Measurements from ENCODE around the gene WHRN. TPM values are rescaled to one million over a fixed set of nuclear protein-coding genes. Genes with fewer than 3 reads are reported as not detected.

The WHRN gene
- total and polyA plus RNA-seq, 4 donors = 4.4 to 26.8 (median 16.8) TPM

DNA sequence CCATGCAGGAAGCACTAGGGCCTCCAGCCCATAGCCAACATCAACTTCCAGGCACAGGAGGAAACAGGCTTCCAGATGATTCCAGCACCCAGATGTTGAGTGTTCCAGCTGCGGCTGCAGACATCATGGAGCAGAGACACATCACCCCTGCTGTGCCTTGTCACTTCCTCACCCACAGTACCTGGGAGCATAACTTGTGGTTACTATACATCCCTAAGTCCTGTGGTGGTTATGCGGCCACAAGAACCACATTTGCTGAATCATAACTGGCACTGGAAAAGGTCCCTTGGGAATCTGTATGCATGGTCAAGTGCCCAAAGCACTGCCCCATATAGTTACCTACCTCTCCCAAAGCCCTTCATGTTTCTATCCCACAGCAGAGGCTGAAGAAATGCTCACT lies 56.6 kb downstream of the WHRN start:
- Histone ChIP-seq H3K27ac (ENCODE audit: low read depth, low read length) (no peak overlapping the region), H3K4me3 (ENCODE audit: low read depth, low read length) (no peak overlapping the region), H3K9me3 (ENCODE audit: control insufficient read depth, insufficient read depth, low read length) (no peaks in the 10 kb centered on the region), H3K27me3 (ENCODE audit: control insufficient read depth, insufficient read depth, low read length) (no peaks in the 10 kb centered on the region), H3K4me1 (ENCODE audit: control insufficient read depth, insufficient read depth, low read length) (peaks cover 6% of the 10 kb centered on the region), H3K36me3 (ENCODE audit: control insufficient read depth, insufficient read depth, low read length) (no peaks in the 10 kb centered on the region)
- WGBS (ENCODE audit: insufficient coverage) = 95% methylated on average over 2 of the region's 2 CpGs
- DNase-seq (ENCODE audit: low read depth in 4 of 6, low spot score in 6 of 6) = no peak

DNA sequence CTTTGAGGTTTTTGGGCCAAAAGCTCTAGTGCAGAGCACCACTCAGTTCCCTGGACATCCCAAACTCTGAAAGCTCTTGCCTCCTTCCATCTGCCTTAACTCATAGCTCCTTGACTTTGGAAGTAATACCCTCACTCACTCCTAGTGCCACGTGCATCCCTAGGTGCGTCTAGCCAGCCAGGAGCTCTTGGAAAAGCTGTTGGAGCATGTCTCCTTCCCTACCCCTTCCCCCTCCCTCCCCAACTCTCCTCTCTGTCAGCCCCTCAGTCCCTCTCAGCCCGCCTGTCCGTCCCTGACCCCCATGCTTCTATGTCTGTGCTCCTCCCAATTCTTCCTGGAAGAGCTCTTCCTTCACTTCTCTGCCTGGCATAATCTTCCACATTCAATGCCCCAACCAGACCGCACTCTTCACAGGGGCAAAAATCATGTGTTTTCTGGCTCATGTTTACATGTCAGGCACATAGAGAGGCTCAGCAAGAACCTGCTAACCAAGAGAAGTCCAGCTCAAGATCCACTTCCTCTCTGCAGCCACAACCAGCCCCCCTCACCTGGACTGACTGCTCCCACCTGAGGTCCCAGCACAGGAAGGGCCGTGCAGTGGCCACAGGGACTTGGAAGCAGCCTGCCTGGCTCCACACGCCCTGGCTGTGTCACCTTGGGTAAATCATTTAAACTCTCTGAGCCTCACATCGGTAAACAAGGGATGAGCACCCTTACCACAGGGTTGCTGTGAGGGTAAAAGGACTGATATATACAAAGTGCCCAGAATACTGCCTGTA lies 58.4 kb downstream of the WHRN start:
- Histone ChIP-seq H3K4me3 (ENCODE audit: low read depth, low read length) (no peak overlapping the region), H3K36me3 (ENCODE audit: control insufficient read depth, insufficient read depth, low read length) (no peaks in the 10 kb centered on the region), H3K4me1 (ENCODE audit: control insufficient read depth, insufficient read depth, low read length) (peaks cover 6% of the 10 kb centered on the region), H3K9me3 (ENCODE audit: control insufficient read depth, insufficient read depth, low read length) (no peaks in the 10 kb centered on the region), H3K27me3 (ENCODE audit: control insufficient read depth, insufficient read depth, low read length) (no peaks in the 10 kb centered on the region), H3K27ac (ENCODE audit: low read depth, low read length) (no peak overlapping the region)
- 80% methylated on average over 8 of the region's 8 CpGs for WGBS (ENCODE audit: insufficient coverage)
- DNase-seq (ENCODE audit: low read depth in 4 of 6, low spot score in 6 of 6) = no peak

DNA sequence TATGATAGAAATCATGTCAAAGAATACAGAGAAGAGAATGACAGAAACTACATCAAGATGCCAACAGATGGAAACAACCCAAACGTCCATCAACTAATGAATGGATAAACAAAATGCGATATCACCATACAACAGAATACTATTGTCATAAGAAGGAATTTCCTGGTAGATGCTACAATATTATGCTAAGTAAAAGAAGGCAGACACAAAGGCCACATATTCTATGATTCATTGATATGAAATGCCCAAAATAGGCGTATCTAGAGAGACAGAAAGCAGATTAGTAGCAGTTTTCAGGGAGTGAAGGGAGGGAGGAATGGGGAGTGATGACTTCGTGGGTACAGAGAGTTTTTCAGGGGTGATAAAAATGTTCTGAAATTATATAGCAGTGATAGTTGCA lies 59.2 kb downstream of the WHRN start:
- Histone ChIP-seq H3K9me3 (ENCODE audit: control insufficient read depth, insufficient read depth, low read length) (no peaks in the 10 kb centered on the region), H3K27ac (ENCODE audit: low read depth, low read length) (no peak overlapping the region), H3K4me3 (ENCODE audit: low read depth, low read length) (no peak overlapping the region), H3K27me3 (ENCODE audit: control insufficient read depth, insufficient read depth, low read length) (no peaks in the 10 kb centered on the region), H3K36me3 (ENCODE audit: control insufficient read depth, insufficient read depth, low read length) (no peaks in the 10 kb centered on the region), H3K4me1 (ENCODE audit: control insufficient read depth, insufficient read depth, low read length) (peaks cover 6% of the 10 kb centered on the region)
- DNase-seq (ENCODE audit: low read depth in 4 of 6, low spot score in 6 of 6) = no peak
- WGBS (ENCODE audit: insufficient coverage) = 40% methylated on average over 1 of the region's 4 CpGs

DNA sequence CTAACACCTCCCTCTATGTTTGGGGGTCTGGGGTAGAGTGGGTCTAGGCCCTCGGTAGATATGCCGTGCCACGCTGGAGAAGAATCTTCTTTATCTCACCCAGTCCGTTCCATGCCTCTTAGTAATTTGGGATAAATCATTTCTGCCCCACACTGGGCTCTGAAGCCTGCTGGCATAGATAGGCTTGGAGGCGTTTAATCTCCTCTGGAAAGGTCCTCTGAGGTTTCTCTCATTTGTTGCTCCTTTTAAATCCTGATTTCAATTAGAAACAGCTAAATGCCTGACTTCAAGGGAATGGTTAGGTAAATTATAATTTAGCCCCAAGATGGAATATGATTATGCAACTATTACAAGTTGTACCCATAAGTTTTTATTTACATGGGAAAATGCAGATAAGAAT lies 59.7 kb downstream of the WHRN start:
- Histone ChIP-seq H3K4me1 (ENCODE audit: control insufficient read depth, insufficient read depth, low read length) (peaks cover 6% of the 10 kb centered on the region), H3K4me3 (ENCODE audit: low read depth, low read length) (no peak overlapping the region), H3K9me3 (ENCODE audit: control insufficient read depth, insufficient read depth, low read length) (no peaks in the 10 kb centered on the region), H3K27me3 (ENCODE audit: control insufficient read depth, insufficient read depth, low read length) (no peaks in the 10 kb centered on the region), H3K27ac (ENCODE audit: low read depth, low read length) (no peak overlapping the region), H3K36me3 (ENCODE audit: control insufficient read depth, insufficient read depth, low read length) (no peaks in the 10 kb centered on the region)
- peak in 1 of 6 donors; percentile 47 for DNase-seq (ENCODE audit: low read depth in 4 of 6, low spot score in 6 of 6)
- 80% methylated on average over 1 of the region's 5 CpGs for WGBS (ENCODE audit: insufficient coverage)

DNA sequence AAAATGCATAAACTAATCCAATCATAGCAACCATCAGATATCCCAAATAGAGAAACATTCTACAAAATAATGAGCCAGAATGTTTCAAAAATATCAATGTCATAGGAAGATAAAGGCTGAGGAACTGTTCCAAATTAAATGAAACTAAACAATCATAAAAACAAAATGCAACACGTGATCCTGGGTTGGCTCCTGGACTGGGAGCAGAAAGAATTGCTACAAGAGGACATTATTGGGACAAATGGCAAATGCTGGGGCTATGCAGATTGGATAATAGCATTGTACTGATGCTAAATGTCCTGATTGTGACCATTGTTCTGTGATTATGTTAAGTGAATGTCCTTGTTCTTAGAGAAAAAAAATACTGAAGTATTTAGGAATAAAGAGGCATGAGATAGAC lies 63.3 kb downstream of the WHRN start:
- H3K4me1 ChIP-seq (ENCODE audit: control insufficient read depth, insufficient read depth, low read length) = no peaks in the 10 kb centered on the region
- no peaks in the 10 kb centered on the region for H3K27me3 ChIP-seq (ENCODE audit: control insufficient read depth, insufficient read depth, low read length)
- DNase-seq (ENCODE audit: low read depth in 4 of 6, low spot score in 6 of 6) = no peak
- H3K27ac ChIP-seq (ENCODE audit: low read depth, low read length) = no peak overlapping the region
- WGBS (ENCODE audit: insufficient coverage) = no CpG with 5 or more reads among the region's 1 CpG
- no peaks in the 10 kb centered on the region for H3K9me3 ChIP-seq (ENCODE audit: control insufficient read depth, insufficient read depth, low read length)
- H3K4me3 ChIP-seq (ENCODE audit: low read depth, low read length) = no peak overlapping the region
- H3K36me3 ChIP-seq (ENCODE audit: control insufficient read depth, insufficient read depth, low read length) = no peaks in the 10 kb centered on the region

DNA sequence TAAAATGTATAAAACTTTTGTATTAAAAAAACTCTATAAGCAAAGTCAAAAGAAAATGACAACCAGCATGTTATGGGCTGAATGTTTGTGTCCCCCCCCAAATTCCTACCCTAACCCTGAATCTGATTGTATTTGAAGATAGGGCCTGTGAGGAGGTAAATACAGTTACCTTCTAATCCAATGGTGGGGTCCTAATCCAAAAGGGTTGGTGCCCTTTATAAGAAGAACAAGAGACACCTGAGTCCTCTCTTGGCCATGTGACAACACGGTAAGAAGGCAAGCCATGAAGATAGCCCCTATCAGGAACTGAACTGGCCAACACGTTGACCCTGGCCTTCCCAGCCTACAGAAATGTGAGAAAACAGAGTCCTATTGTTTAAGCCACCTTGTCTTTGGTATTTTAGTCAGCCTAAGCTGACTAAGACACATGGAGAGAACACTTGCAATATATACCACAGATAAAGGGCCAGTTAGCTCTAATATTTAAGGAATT lies 67.8 kb downstream of the WHRN start:
- Histone ChIP-seq H3K27me3 (ENCODE audit: control insufficient read depth, insufficient read depth, low read length) (no peaks in the 10 kb centered on the region), H3K4me3 (ENCODE audit: low read depth, low read length) (no peak overlapping the region), H3K9me3 (ENCODE audit: control insufficient read depth, insufficient read depth, low read length) (no peaks in the 10 kb centered on the region), H3K36me3 (ENCODE audit: control insufficient read depth, insufficient read depth, low read length) (no peaks in the 10 kb centered on the region), H3K4me1 (ENCODE audit: control insufficient read depth, insufficient read depth, low read length) (no peaks in the 10 kb centered on the region), H3K27ac (ENCODE audit: low read depth, low read length) (no peak overlapping the region)
- DNase-seq (ENCODE audit: low read depth in 4 of 6, low spot score in 6 of 6) = no peak
- WGBS (ENCODE audit: insufficient coverage) = 100% methylated on average over 1 of the region's 2 CpGs

DNA sequence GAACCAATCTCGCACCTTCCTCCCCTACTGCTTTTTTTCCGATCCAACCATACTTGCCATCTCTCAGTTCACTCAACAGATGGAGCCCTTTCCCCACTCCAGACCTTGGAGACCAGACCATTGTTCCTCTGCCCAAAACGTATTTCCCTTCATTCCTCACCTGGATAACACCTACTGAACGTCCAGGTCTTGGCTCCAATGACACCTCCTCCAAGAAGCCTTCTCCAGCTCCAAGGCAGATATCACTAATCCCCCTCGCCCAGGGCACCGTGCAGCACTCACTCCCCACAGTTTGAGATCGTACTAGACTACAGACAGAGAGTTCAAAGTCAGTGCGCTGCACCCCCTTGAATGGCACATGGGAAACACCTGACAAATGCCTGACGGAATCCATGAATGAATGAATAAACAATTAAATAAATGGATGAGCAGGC lies 70.4 kb downstream of the WHRN start:
- no peaks in the 10 kb centered on the region for H3K27me3 ChIP-seq (ENCODE audit: control insufficient read depth, insufficient read depth, low read length)
- H3K4me1 ChIP-seq (ENCODE audit: control insufficient read depth, insufficient read depth, low read length) = no peaks in the 10 kb centered on the region
- 38% methylated on average over 8 of the region's 9 CpGs for WGBS (ENCODE audit: insufficient coverage)
- H3K36me3 ChIP-seq (ENCODE audit: control insufficient read depth, insufficient read depth, low read length) = no peaks in the 10 kb centered on the region
- no peaks in the 10 kb centered on the region for H3K9me3 ChIP-seq (ENCODE audit: control insufficient read depth, insufficient read depth, low read length)
- no peak overlapping the region for H3K27ac ChIP-seq (ENCODE audit: low read depth, low read length)
- H3K4me3 ChIP-seq (ENCODE audit: low read depth, low read length) = no peak overlapping the region
- peak in 4 of 6 donors; percentile 29 to 90 (median 56) for DNase-seq (ENCODE audit: low read depth in 4 of 6, low spot score in 6 of 6)

DNA sequence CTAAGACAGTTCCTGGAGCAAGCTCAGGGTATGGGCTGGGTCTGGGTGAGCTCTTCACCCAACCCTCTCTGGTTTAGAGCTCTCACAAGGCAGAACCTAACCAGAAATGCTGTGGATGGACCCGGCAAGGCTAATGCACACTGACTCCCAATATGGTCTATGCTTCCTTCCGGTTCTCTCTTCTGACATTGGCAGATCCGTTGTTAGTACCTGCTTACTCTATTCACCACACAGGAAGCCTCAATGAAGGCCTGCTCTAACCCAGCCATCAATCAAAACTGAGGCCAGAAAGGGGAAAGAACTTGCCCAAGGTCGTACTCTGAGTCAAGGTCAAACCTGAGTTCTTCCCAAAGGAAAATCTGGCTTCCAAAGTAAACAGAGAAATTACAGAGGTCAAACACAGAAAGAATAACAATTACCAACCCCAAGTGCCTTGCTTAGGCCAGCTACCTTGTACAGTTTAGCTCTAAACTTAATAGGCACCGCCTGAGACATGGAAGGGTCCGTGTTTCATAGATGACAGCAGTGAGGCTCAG lies 71.5 kb downstream of the WHRN start:
- Histone ChIP-seq H3K27ac (ENCODE audit: low read depth, low read length) (no peak overlapping the region), H3K4me1 (ENCODE audit: control insufficient read depth, insufficient read depth, low read length) (no peaks in the 10 kb centered on the region), H3K9me3 (ENCODE audit: control insufficient read depth, insufficient read depth, low read length) (no peaks in the 10 kb centered on the region), H3K4me3 (ENCODE audit: low read depth, low read length) (no peak overlapping the region), H3K36me3 (ENCODE audit: control insufficient read depth, insufficient read depth, low read length) (no peaks in the 10 kb centered on the region), H3K27me3 (ENCODE audit: control insufficient read depth, insufficient read depth, low read length) (no peaks in the 10 kb centered on the region)
- no peak for DNase-seq (ENCODE audit: low read depth in 4 of 6, low spot score in 6 of 6)
- WGBS (ENCODE audit: insufficient coverage) = 82% methylated on average over 4 of the region's 6 CpGs

DNA sequence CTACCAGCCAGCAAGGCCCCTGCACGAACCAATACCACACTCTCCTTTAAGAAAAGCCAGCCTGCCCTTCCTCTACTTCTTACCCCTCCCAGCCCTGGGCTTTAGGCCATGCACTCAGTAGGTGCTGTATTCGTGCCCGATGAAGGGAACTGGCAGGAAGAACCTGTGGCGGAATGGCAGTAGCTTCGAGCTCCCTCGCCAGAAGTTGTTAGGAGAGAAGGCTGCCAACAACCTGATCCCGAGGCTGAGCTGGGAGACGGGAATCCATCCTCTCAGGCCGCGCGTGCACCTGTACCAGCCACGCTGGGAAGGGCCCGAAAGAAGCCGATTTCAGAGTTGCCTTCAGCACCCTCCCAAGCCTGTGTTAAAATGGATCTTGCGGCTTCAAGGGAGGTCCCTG lies 72.2 kb downstream of the WHRN start:
- Histone ChIP-seq H3K9me3 (ENCODE audit: control insufficient read depth, insufficient read depth, low read length) (no peaks in the 10 kb centered on the region), H3K4me1 (ENCODE audit: control insufficient read depth, insufficient read depth, low read length) (no peaks in the 10 kb centered on the region), H3K4me3 (ENCODE audit: low read depth, low read length) (no peak overlapping the region), H3K36me3 (ENCODE audit: control insufficient read depth, insufficient read depth, low read length) (no peaks in the 10 kb centered on the region), H3K27me3 (ENCODE audit: control insufficient read depth, insufficient read depth, low read length) (no peaks in the 10 kb centered on the region), H3K27ac (ENCODE audit: low read depth, low read length) (no peak overlapping the region)
- 87% methylated on average over 8 of the region's 15 CpGs for WGBS (ENCODE audit: insufficient coverage)
- no peak for DNase-seq (ENCODE audit: low read depth in 4 of 6, low spot score in 6 of 6)

Measured in spinal cord (tissue), 10 donors.